ENCODE measurements around the gene PREP.

Gene PREP

DNA sequence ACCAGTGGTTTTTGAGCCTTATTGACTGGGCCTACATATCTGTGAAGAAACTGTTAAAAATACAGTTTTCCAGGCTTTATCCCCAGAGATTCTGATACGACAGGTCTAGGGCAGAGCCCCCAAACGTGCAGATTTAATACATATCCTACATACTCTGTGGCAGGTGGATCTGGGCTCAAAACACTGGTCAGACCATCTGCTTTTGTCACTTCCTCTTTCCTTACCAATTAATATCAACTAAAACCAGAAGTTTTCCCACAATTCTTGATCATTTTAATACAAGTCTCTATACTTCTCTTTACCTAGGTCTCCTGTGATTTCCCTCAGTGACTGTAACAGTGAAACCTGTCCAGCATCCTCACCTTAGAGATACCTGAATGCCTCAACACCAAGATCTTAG lies 108.8 kb downstream of the PREP start (continued):
- TF ChIP-seq, protein P1, sequence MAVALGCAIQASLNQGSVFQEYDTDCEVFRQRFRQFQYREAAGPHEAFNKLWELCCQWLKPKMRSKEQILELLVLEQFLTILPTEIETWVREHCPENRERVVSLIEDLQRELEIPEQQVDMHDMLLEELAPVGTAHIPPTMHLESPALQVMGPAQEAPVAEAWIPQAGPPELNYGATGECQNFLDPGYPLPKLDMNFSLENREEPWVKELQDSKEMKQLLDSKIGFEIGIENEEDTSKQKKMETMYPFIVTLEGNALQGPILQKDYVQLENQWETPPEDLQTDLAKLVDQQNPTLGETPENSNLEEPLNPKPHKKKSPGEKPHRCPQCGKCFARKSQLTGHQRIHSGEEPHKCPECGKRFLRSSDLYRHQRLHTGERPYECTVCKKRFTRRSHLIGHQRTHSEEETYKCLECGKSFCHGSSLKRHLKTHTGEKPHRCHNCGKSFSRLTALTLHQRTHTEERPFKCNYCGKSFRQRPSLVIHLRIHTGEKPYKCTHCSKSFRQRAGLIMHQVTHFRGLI (tag by site-specific recombination; IDR thresholded peaks at IDR 0.05), result no peak

DNA sequence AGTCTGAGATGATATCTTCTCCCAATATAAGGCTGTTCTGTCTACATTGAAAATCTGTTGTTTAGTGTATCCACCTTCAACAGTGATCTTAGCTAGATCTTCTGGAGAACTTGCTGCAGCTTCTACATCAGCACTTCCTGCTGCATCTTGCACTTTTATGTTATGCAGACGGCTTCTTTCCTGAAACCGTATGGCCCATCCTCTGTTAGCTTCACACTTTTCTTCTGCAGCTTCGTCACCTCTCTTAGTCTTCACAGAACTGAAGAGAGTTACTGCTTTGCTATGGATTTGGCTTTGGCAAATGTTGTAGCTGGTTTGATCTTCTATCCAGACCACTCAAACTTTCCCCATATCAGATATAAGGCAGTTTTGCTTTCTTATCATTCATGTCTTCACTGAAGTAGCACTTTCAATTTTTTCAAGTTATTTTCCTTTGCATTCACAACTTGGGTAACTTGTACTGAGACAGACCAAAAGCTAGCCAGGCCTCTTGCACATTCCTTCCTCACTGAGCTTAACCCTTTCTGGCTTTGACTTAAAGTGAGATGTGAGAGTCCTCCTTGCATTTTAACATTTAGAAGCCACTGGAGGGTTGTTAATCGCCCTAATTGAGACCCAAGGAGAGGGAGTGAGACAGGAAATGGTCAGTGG lies 110.1 kb downstream of the PREP start:
- Histone ChIP-seq H3K9me3 (ENCODE audit: control insufficient read depth, insufficient read depth, low read depth, low read length) (no peaks in the 10 kb centered on the region), H3K27ac (ENCODE audit: extremely low read depth, low read depth, low read length) (no peak overlapping the region), H3K4me3 (ENCODE audit: low read depth, low read length) (no peak overlapping the region), H3K4me1 (ENCODE audit: control insufficient read depth, insufficient read depth, low read length) (peaks cover 8% of the 10 kb centered on the region; the same call in 1 of the 2 replicates), H3K36me3 (ENCODE audit: control insufficient read depth in 2 of 2, insufficient read depth in 1 of 2, low read length in 2 of 2) (peaks cover 0 to 10% of the 10 kb centered on the region in 2 experiments; a peak in 1 of 3 replicates)
- peak; percentile 17; the same call in 1 of the 2 replicates for TF ChIP-seq PRDM1 (tag by site-specific recombination; IDR thresholded peaks at IDR 0.05)
- no peak for TF ChIP-seq ZNF48 (tag by site-specific recombination; IDR thresholded peaks at IDR 0.05)
- ChIA-PET POLR2A (no interaction called here), CTCF (interaction anchor here (0.5 to 1.6 kb wide), 5 partner anchors 24 to 295 kb away, joined by 3 to 10 read pairs (median 3); no protein-coding TSS in a partner anchor)

DNA sequence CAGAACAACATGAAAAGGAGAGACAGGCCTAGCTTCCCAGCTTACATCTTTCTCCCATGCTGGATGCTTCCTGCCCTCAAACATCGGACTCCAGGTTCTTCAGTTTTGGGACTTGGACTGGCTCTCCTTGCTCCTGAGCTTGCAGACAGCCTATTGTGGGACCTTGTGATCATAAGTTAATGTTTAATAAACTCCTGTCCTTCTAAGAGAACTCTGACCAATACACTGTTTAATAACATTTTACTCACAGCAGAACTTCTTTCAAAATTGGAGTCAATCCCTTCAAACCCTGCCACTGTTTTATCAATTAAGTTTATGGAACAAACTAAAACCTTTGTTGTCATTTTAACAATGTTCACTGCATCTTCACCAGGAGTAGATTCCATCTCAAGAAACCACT lies 111.4 kb downstream of the PREP start:
- ChIA-PET CTCF (no interaction called here), POLR2A (no interaction called here)
- no peaks in the 10 kb centered on the region for H3K9me3 ChIP-seq (ENCODE audit: control insufficient read depth, insufficient read depth, low read depth, low read length)
- no peak overlapping the region for H3K27ac ChIP-seq (ENCODE audit: extremely low read depth, low read depth, low read length)
- peaks cover 8% of the 10 kb centered on the region; the same call in 1 of the 2 replicates for H3K4me1 ChIP-seq (ENCODE audit: control insufficient read depth, insufficient read depth, low read length)
- peaks cover 0 to 10% of the 10 kb centered on the region in 2 experiments; a peak in 1 of 3 replicates for H3K36me3 ChIP-seq (ENCODE audit: control insufficient read depth in 2 of 2, insufficient read depth in 1 of 2, low read length in 2 of 2)
- no peak overlapping the region for H3K4me3 ChIP-seq (ENCODE audit: low read depth, low read length)
- TF ChIP-seq, protein P2, sequence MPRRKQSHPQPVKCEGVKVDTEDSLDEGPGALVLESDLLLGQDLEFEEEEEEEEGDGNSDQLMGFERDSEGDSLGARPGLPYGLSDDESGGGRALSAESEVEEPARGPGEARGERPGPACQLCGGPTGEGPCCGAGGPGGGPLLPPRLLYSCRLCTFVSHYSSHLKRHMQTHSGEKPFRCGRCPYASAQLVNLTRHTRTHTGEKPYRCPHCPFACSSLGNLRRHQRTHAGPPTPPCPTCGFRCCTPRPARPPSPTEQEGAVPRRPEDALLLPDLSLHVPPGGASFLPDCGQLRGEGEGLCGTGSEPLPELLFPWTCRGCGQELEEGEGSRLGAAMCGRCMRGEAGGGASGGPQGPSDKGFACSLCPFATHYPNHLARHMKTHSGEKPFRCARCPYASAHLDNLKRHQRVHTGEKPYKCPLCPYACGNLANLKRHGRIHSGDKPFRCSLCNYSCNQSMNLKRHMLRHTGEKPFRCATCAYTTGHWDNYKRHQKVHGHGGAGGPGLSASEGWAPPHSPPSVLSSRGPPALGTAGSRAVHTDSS (tag by site-specific recombination; IDR thresholded peaks at IDR 0.05), result no peak
- TF ChIP-seq ZNF157 (tag by site-specific recombination; IDR thresholded peaks at IDR 0.05) (no peak), ZNF24 (tag by site-specific recombination; IDR thresholded peaks at IDR 0.05) (no peak), ZNF624 (tag by site-specific recombination; IDR thresholded peaks at IDR 0.05) (no peak), ZFP41 (tag by site-specific recombination; IDR thresholded peaks at IDR 0.05; ENCODE audit: borderline replicate concordance) (no peak), ZNF140 (tag by site-specific recombination; IDR thresholded peaks at IDR 0.05) (no peak)
- TF ChIP-seq, protein P3, sequence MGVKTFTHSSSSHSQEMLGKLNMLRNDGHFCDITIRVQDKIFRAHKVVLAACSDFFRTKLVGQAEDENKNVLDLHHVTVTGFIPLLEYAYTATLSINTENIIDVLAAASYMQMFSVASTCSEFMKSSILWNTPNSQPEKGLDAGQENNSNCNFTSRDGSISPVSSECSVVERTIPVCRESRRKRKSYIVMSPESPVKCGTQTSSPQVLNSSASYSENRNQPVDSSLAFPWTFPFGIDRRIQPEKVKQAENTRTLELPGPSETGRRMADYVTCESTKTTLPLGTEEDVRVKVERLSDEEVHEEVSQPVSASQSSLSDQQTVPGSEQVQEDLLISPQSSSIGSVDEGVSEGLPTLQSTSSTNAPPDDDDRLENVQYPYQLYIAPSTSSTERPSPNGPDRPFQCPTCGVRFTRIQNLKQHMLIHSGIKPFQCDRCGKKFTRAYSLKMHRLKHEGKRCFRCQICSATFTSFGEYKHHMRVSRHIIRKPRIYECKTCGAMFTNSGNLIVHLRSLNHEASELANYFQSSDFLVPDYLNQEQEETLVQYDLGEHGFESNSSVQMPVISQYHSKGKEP (tag by site-specific recombination; IDR thresholded peaks at IDR 0.05), result no peak
- TF ChIP-seq, protein P4, sequence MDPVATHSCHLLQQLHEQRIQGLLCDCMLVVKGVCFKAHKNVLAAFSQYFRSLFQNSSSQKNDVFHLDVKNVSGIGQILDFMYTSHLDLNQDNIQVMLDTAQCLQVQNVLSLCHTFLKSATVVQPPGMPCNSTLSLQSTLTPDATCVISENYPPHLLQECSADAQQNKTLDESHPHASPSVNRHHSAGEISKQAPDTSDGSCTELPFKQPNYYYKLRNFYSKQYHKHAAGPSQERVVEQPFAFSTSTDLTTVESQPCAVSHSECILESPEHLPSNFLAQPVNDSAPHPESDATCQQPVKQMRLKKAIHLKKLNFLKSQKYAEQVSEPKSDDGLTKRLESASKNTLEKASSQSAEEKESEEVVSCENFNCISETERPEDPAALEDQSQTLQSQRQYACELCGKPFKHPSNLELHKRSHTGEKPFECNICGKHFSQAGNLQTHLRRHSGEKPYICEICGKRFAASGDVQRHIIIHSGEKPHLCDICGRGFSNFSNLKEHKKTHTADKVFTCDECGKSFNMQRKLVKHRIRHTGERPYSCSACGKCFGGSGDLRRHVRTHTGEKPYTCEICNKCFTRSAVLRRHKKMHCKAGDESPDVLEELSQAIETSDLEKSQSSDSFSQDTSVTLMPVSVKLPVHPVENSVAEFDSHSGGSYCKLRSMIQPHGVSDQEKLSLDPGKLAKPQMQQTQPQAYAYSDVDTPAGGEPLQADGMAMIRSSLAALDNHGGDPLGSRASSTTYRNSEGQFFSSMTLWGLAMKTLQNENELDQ (tag by site-specific recombination; IDR thresholded peaks at IDR 0.05; ENCODE audit: low read depth), result no peak
- TF ChIP-seq, protein P5, sequence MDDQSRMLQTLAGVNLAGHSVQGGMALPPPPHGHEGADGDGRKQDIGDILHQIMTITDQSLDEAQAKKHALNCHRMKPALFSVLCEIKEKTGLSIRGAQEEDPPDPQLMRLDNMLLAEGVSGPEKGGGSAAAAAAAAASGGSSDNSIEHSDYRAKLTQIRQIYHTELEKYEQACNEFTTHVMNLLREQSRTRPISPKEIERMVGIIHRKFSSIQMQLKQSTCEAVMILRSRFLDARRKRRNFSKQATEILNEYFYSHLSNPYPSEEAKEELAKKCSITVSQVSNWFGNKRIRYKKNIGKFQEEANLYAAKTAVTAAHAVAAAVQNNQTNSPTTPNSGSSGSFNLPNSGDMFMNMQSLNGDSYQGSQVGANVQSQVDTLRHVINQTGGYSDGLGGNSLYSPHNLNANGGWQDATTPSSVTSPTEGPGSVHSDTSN (CRISPR knock-in tag; IDR thresholded peaks at IDR 0.05), result no peak
